Epithelial cell of proximal tubule (primary cell): ENCODE results near the gene GABARAPL2. TPM values are rescaled to one million over a fixed set of nuclear protein-coding genes. Genes with fewer than 3 reads are reported as not detected.

Experiments
- DNase-seq: peaks from one replicate; pipeline ENCODE4 v3.0.0-alpha.2; 2011; ENCODE audit warnings: low read depth
- H3K4me3 ChIP-seq: 2 replicates; pipeline ENCODE4 v1.5.1; 2011; ENCODE audit warnings: low read depth, mild to moderate bottlenecking, low read length
- CTCF ChIP-seq: conservative IDR thresholded peaks from 2 replicates; pipeline ENCODE4 v1.5.1; 2012; ENCODE audit warnings: low read depth, mild to moderate bottlenecking, low read length
- total RNA-seq: library from RNA; depleted of rRNA; stranded (reverse); fragments of >200 nt; gene quantifications from 2 replicates; pipeline ENCODE4 v1.2.3, GENCODE V29; 2015

The GABARAPL2 gene
- 57.6 and 79.8 TPM in 2 replicates for total RNA-seq

- no peak for TF ChIP-seq CTCF
Measured at GRCh38 chr16:75566040-75566757, at the start of gene GABARAPL2. Gene GABARAPL2 (plus strand): TSS chr16:75566379. CDS start chr16:75566487, 108 bp downstream.

GRCh38 chr16:75519175-75519574 is 47.0 kb upstream of the GABARAPL2 start:
- no peak overlapping the region for H3K4me3 ChIP-seq
- no peak for DNase-seq
- TF ChIP-seq CTCF = no peak

More at GRCh38 chr16:75566040-75566757, at the start of gene GABARAPL2:
- no peak for DNase-seq
- peak within 1 kb of the TSS; percentile 98 for H3K4me3 ChIP-seq

- DNase-seq = no peak
- TF ChIP-seq CTCF = no peak
- no peak overlapping the region for H3K4me3 ChIP-seq
Measured at GRCh38 chr16:75526032-75526790, 40.0 kb upstream of the GABARAPL2 start.

GRCh38 chr16:75527825-75528299 is 38.3 kb upstream of the GABARAPL2 start:
- no peak for TF ChIP-seq CTCF
- no peak overlapping the region for H3K4me3 ChIP-seq
- no peak for DNase-seq

GRCh38 chr16:75529056-75529905 is 36.9 kb upstream of the GABARAPL2 start:
- TF ChIP-seq CTCF = no peak
- no peak overlapping the region for H3K4me3 ChIP-seq

GRCh38 chr16:75529959-75530358 is 36.2 kb upstream of the GABARAPL2 start:
- TF ChIP-seq CTCF = no peak
- no peak for DNase-seq
- no peak overlapping the region for H3K4me3 ChIP-seq

More at GRCh38 chr16:75529056-75529905, 36.9 kb upstream of the GABARAPL2 start:
- DNase-seq = no peak
